Measurements from ENCODE around the gene PSD2. TPM values are rescaled to one million over a fixed set of nuclear protein-coding genes. Genes with fewer than 3 reads are reported as not detected.

Gene PSD2
- total RNA-seq, 1 experiment from 2014 or later, result 0.22 TPM

- no peak overlapping the region for H3K9ac ChIP-seq (ENCODE audit: extremely low read depth, insufficient read length, low read length)
- DNase-seq, result no peak
- H3K23me2 ChIP-seq (ENCODE audit: insufficient read length, low read depth, low read length, poor library complexity, severe bottlenecking), result no peaks in the 10 kb centered on the region
- Mint-ChIP-seq H3K27me3 (ENCODE audit: low read depth) (peaks cover 60% of the 10 kb centered on the region), H3K4me3 (no peak overlapping the region), H3K36me3 (ENCODE audit: insufficient read depth in 1 of 3, low read depth in 3 of 3) (peaks cover 0 to under 1% (median 0%) of the 10 kb centered on the region in 3 experiments; a peak in 2 of 7 replicates), H3K9me3 (peaks cover 1 to 2% of the 10 kb centered on the region in 2 experiments; a peak in 4 of 5 replicates), H3K4me1 (peaks cover 7 to 18% of the 10 kb centered on the region in 2 experiments), H3K27ac (no peak overlapping the region)
- no peaks in the 10 kb centered on the region for H3K4me1 ChIP-seq (ENCODE audit: insufficient read depth, low read length)
- no peaks in the 10 kb centered on the region for H3K27me3 ChIP-seq (ENCODE audit: insufficient read depth, low read length)
- no peak overlapping the region for H2AFZ ChIP-seq (ENCODE audit: low read length)
- no peak overlapping the region for H4K91ac ChIP-seq (ENCODE audit: insufficient read length, low read depth, low read length)
- H3K56ac ChIP-seq (ENCODE audit: insufficient read length, low read depth, low read length), result no peak overlapping the region
- no peak overlapping the region for H2AK5ac ChIP-seq (ENCODE audit: insufficient read length, low read length)
- no peak overlapping the region for H2BK5ac ChIP-seq (ENCODE audit: insufficient read length, low read length)
- no peaks in the 10 kb centered on the region for H3K79me2 ChIP-seq (ENCODE audit: insufficient read depth, low read length)
- H2BK120ac ChIP-seq (ENCODE audit: low read depth, low read length, poor library complexity, severe bottlenecking), result no peak overlapping the region
- H3K27ac ChIP-seq (ENCODE audit: insufficient read length, low read depth, low read length), result no peak overlapping the region
- H3K4ac ChIP-seq (ENCODE audit: low read depth, low read length), result no peak overlapping the region
- H3K23ac ChIP-seq (ENCODE audit: insufficient read length, low read depth, low read length), result no peak overlapping the region
- no peak overlapping the region for H2BK15ac ChIP-seq (ENCODE audit: low read depth, low read length)
- TF ChIP-seq CTCF (conservative IDR thresholded peaks at IDR 0.05), result no peak
- no peaks in the 10 kb centered on the region for H3K9me3 ChIP-seq (ENCODE audit: control insufficient read depth, low read depth, low read length)
- H4K8ac ChIP-seq (replicated peaks; ENCODE audit: insufficient read length, low read depth, low read length), result no peak overlapping the region
- WGBS (ENCODE audit: extremely low coverage, insufficient read length, low lambda C conversion rate), result no CpG with 5 or more reads among the region's 7 CpGs
- no peak overlapping the region for H2BK20ac ChIP-seq (ENCODE audit: low read depth, low read length, poor library complexity, severe bottlenecking)
- no peaks in the 10 kb centered on the region for H3K79me1 ChIP-seq (ENCODE audit: insufficient read depth, low read depth, low read length, poor library complexity, severe bottlenecking)
- H4K5ac ChIP-seq (ENCODE audit: insufficient read length, low read depth, low read length), result no peak overlapping the region
- no peak overlapping the region for H2BK12ac ChIP-seq (ENCODE audit: insufficient read length, low read depth, low read length)
- no peak overlapping the region for H3K18ac ChIP-seq (ENCODE audit: insufficient read length, low read depth, low read length)
- no peak overlapping the region for H3K14ac ChIP-seq (ENCODE audit: insufficient read depth, low read length)
- H3K4me2 ChIP-seq (ENCODE audit: insufficient read depth, insufficient read length, low read length), result no peak overlapping the region
- H3T11ph ChIP-seq (ENCODE audit: low read length), result no peak overlapping the region
- H4K20me1 ChIP-seq (ENCODE audit: control insufficient read depth, insufficient read depth, insufficient read length), result no peaks in the 10 kb centered on the region
Observed at GRCh38 chr5:139823757-139824355, 28.2 kb downstream of the PSD2 start.

All from H9 (cell line).